Measurements from ENCODE around the gene OR9Q1.

Gene OR9Q1

GRCh38 chr11:58034471-58034870 is 10.8 kb downstream of the OR9Q1 start:
- no peak for DNase-seq (ENCODE audit: low spot score)

- no peak for DNase-seq (ENCODE audit: low spot score)
Observed at GRCh38 chr11:58039589-58039988, 15.9 kb downstream of the OR9Q1 start.

GRCh38 chr11:58043379-58043778 is 19.7 kb downstream of the OR9Q1 start:
- DNase-seq (ENCODE audit: low spot score): no peak

GRCh38 chr11:58046231-58046630 is 22.6 kb downstream of the OR9Q1 start:
- no peak for DNase-seq (ENCODE audit: low spot score)

- no peak for DNase-seq (ENCODE audit: low spot score)
Observed at GRCh38 chr11:58047818-58048217, 24.1 kb downstream of the OR9Q1 start.

- DNase-seq (ENCODE audit: low spot score): no peak
Observed at GRCh38 chr11:58055806-58056401, 32.2 kb downstream of the OR9Q1 start.

- DNase-seq (ENCODE audit: low spot score): no peak
Observed at GRCh38 chr11:58057481-58057880, 33.8 kb downstream of the OR9Q1 start.

- DNase-seq (ENCODE audit: low spot score): no peak
Observed at GRCh38 chr11:58058276-58059006, 34.8 kb downstream of the OR9Q1 start.

- DNase-seq (ENCODE audit: low spot score): no peak
Observed at GRCh38 chr11:58059007-58059350, 35.3 kb downstream of the OR9Q1 start.

GRCh38 chr11:58060535-58060934 is 36.9 kb downstream of the OR9Q1 start:
- DNase-seq (ENCODE audit: low spot score): no peak

- DNase-seq (ENCODE audit: low spot score): no peak
Observed at GRCh38 chr11:58060939-58061672, 37.4 kb downstream of the OR9Q1 start.

GRCh38 chr11:58061813-58062212 is 38.1 kb downstream of the OR9Q1 start:
- no peak for DNase-seq (ENCODE audit: low spot score)

GRCh38 chr11:58067685-58068084 is 44.0 kb downstream of the OR9Q1 start:
- no peak for DNase-seq (ENCODE audit: low spot score)

GRCh38 chr11:58068655-58069054 is 45.0 kb downstream of the OR9Q1 start:
- no peak for DNase-seq (ENCODE audit: low spot score)

GRCh38 chr11:58070585-58070984 is 46.9 kb downstream of the OR9Q1 start:
- DNase-seq (ENCODE audit: low spot score): no peak

GRCh38 chr11:58075781-58076180 is 52.1 kb downstream of the OR9Q1 start:
- DNase-seq (ENCODE audit: low spot score): no peak

- DNase-seq (ENCODE audit: low spot score): no peak
Observed at GRCh38 chr11:58086528-58086927, 62.8 kb downstream of the OR9Q1 start.

GRCh38 chr11:58097437-58097836 is 73.8 kb downstream of the OR9Q1 start:
- no peak for DNase-seq (ENCODE audit: low spot score)

- DNase-seq (ENCODE audit: low spot score): no peak
Observed at GRCh38 chr11:58121096-58121495, 97.4 kb downstream of the OR9Q1 start.

GRCh38 chr11:58125469-58125868 is 101.8 kb downstream of the OR9Q1 start, which contains the start of gene OR9I1:
Gene OR9I1 (minus strand): TSS chr11:58125530. CDS start chr11:58119444, 6,086 bp downstream.
- no peak for DNase-seq (ENCODE audit: low spot score)

GRCh38 chr11:58127350-58127749 is 103.7 kb downstream of the OR9Q1 start:
- no peak for DNase-seq (ENCODE audit: low spot score)

- DNase-seq (ENCODE audit: low spot score): no peak
Observed at GRCh38 chr11:58133309-58134076, 109.8 kb downstream of the OR9Q1 start.

All from Ammon's horn (tissue), 1 donor.